SK-MEL-5 (cell line): ENCODE measurements around the gene HNRNPA0. TPM values are rescaled to one million over a fixed set of nuclear protein-coding genes. Genes with fewer than 3 reads are reported as not detected.

Source experiments
- DNase-seq: peaks from one replicate; pipeline ENCODE4 v3.0.0-alpha.2; 2016; ENCODE audit warnings: low read depth, low spot score
- in situ Hi-C: cut with HindIII; loops from 2 replicates; pipeline ENCODE4 v1.10.0; 2016; ENCODE audit warnings: low sequenced_read_pairs, high pct_unique_total_duplicates, low pct_unique_long_range_greater_than_20kb
- total RNA-seq: library from RNA; depleted of rRNA; stranded (reverse); fragments of >200 nt; shearing (Covaris generic); gene quantifications from 2 replicates; pipeline ENCODE4 v1.2.3, GENCODE V29; 2014

The HNRNPA0 gene
- total RNA-seq, 1 experiment from 2014 or later, result 7.2 TPM

DNA sequence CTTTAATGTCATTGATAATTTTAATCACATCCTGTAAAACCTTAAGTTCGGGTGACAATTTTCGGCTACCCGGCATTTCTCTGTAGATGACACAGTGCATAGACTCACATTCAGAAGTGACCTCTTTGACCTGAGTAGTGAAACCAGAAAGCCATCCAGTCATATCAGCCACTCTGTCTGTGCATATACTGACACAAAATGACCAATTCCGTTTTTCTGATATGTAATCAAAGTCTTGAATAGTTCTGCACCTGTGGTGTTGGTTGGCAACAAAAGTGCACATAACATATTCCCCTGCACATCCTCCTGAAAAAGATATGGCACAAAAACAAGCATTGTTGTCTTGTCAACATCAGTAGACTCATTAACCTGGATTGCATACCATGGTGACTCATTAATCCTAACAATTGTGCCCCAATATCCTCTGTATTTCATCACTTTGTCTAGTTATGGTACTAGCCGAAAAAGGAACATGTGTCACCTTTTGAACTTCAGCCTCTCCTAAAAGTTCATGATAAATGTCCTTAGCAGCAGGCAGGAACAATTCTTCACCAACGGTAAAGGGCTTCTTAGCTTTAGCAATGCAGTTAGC is 4.6 kb upstream of the HNRNPA0 start:
- in situ Hi-C loops, result no loop called here
- DNase-seq, result no peak

DNA sequence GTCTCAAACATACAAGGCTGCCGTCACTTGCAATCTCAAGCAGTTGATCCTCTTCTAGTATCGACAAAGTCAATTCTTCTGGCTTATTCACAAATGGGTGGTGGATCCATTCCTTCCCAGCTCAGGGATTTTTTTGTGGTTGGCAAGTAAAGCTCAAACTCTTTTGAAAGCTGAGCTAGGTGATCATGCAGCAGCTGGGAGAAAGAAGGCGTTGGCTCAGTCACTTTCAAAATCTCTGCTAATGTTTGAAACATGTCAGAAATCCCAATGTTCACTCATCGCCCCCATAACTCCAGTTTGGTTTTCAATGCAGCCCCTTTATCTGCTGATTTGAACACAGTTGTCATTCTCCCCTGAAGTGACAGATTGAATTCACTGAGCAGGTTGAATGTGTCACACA is 4.0 kb upstream of the HNRNPA0 start:
- no peak for DNase-seq
- in situ Hi-C loops, result no loop called here

DNA sequence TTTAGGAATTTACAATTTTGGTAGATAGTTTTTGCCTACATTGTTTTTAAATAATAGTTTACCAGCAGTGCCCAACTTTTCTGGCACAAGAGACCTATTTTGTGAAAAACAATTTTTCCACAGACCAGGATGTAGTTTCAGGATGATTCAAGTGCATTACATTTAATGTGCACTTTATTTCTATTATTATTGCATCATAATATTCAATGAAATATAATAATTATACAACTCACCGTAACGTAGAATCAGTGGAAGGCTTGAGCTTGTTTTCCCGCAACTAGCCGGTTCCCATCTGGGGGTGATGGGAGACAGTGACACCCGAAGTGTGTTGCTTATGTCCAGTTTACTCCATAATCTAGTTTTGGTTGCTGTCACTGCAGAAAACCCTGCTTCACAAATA is 3.5 kb upstream of the HNRNPA0 start:
- in situ Hi-C loops, result no loop called here
- DNase-seq, result no peak

DNA sequence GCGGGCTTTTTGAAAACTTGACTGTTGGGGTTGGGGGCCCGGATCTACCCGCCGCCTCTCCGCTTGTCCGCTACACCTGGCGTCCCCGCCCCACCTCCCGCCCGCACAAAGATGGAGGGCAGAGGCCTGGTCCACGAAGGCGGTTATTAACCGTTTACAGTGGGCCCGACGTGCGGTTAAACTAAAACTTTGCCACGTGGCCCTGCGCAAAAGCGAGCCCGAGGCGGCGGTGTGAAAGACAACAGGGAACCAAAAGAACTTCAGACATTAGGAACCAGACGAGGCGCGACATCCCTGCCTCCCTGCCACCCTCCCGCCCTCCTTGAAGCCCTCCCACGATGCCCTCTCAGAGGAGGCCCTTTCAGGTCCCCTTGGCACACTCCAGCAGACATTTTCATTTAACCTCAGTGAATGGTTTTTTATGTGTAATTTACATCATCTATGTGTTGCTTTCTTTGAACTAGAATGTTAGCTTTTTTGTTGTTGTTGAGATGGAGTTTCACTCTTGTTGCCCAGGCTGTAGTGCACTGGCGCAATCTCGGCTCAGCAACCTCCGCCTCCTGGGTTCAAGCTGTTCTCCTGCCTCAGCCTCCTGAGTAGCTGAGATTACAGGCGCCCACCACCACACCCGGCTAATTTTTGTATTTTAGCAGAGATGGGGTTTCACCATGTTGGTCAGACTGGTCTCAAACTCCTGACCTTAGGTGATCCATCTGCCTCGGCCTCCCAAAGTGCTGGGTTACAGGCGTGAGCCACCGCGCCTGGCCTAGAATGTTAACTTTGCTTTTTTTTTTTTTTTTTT is 999 bp upstream of the HNRNPA0 start:
- in situ Hi-C loops, result no loop called here
- no peak for DNase-seq

DNA sequence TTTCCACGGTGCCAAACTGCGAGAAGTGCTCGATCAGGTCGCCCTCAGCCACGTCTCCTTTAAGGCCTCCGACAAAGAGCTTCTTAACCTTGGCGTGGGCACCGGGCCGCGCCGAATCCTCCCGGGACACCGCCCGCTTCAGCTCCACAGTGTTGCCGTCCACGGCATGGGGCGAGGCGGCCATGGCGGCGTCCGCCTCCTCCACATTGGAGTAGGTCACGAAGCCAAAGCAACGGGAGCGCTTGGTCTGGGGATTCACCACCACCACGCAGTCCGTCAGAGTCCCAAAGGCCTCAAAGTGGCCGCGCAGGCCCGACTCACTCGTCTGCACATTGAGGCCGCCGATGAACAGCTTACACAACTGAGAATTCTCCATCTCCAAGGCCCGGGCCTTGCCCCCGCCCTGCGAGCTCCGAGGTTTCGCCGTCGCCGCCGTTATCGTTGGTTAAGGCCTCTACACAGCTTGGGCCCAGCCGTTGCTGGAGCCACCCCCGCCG is 424 bp downstream of the HNRNPA0 start:
- peak; percentile 3 for DNase-seq
- in situ Hi-C loops, result no loop called here

DNA sequence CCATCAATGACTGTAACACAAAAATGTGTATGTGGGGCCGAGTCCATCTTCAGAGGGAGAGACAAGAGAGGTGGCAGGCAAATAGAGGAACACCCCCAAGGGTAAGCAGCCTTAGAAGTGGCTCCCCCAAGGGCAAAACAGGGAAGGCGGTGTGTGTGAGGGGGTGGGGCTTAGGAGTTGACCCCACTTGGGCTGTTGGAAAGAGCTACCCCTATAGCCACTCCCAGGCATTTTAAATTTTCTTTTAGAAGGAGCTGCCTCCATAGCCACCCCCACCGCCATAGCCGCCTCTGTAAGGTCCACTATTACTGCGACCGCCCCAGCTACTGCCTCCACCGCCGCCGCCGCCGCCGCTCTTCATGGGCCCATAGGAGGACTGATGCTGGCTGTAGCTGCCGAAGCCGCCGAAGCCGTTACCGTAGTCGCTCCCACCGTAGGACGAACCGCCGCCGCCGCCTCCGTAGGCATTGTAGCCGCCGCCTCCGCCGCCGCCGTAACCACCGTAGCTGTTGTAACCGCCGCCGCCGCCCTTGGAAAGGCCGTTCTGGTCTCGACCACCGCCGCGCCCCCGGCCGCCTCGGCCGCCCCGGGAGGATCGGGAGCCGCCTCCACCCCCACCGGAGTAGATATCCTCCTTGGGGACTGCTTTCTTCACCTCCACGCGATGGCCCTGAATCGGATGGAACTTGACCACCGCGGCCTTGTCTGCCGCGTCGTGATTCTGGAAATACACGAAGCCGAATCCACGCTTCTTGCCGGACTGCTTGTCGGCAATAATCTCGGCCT is 1.1 kb downstream of the HNRNPA0 start:
- DNase-seq, result peak; percentile 40
- in situ Hi-C loops, result no loop called here

DNA sequence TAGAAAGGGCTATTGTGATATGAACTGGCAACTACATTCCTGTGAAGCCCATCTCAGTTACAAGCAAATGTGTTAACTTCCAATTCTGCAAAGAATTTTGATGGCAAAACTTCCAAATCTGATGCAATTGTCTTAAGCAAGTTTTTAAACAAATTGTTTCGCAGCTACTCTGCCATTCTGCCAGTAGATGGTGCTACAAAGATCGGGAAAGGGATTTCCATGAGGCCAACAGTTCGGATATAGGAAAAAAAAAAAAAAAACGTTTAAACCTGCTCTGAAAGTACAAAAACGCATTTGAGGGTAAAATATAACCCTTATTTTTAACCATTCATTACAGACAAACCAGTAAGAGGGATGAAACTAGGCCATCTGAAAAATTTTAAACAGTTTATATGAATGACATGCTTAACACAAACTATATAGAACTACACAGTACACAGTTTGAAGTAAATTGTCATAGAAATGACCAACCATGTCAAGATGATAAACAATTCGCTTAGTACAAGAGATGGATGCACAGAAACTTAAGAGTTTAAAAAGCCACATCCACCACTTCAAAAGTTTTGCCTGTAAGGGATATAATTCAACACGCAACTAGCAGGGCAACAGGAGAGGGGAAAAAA is 2.2 kb downstream of the HNRNPA0 start:
- peak; percentile 75 for DNase-seq
- in situ Hi-C loops, result no loop called here

DNA sequence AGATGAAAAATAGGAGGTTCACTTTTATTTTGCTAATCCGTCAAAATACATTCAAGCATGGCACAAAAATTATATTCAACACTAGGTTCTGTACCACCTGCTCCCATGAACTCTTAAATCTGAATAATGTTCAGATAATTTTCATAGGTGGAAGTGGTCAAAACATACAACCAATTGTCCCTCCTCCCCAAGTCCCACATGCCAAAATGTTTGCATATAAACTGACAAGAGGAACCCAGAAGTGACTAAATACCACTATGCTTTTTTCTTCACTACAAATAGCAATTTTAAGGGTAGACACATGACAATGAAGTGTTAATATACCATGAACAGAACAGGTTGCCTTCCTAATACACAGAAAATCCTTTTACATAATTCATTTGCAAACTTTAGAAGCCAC is 3.7 kb downstream of the HNRNPA0 start:
- DNase-seq, result no peak
- in situ Hi-C loops, result no loop called here

DNA sequence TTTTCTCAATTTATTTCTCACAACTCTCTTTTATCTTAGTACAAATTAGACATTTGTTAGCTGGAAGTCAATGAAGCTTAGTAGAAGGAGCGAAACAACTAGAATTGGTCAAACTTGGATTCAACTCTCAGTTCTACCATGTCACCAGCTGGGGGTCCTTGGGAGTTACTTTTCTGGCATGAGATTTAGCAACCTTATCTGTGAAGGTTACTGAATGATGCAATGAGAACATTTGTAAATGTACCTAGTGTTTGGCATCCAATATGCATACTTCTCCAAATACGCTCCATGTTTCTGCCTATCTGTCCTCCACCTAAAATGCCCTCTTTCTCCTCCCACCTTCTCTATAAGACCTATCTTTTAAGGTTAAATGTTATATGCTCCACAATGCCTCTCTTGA is 6.3 kb downstream of the HNRNPA0 start:
- in situ Hi-C loops, result no loop called here
- no peak for DNase-seq

DNA sequence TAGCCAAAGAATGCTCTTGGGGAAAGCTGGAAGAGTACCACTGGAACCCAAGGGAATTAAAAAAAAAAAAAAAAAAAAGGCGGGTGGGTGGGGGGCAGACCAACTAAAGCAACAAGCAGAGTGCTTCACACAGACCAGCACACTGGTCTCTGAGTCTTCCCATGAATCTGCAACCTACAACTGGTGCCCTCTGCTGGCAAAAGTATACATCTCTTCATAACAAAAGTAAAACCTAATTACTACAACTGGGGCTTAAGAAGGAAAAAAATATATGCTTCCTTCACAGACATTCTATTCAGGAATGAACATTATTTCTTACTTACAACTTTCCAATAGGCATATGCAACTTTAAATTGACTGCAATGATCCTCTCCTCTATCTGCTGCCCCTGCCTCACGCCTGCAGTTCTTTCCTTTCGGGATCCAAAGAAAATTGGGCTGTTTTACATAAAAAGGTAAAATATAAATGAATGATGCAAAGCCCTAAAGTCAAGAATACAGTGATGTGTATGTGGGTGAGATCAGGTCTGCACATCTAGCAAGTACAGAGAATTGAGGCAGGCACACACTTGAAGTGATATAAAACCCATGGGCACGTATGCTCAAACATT is 11.0 kb downstream of the HNRNPA0 start:
- DNase-seq, result peak; percentile 88
- in situ Hi-C loops, result no loop called here

DNA sequence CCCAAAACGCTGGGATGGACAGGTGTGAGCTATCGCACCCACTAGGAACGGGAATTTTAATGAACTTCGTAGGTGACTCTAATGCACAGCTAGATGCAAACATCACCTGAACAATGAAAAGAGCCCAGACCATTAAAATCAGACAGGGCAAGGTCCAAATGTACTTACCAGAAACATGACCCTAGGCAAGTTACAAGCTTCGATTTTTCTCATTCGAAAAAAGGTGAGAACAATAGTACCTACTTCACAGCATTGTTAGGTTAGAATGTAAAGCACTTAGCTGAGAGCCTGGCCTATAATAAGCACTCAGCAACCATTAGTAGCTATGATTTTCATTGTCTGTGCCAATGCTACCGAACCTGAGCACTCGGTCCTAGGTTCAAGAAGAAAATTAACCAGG is 12.4 kb downstream of the HNRNPA0 start:
- in situ Hi-C loops, result no loop called here
- no peak for DNase-seq

DNA sequence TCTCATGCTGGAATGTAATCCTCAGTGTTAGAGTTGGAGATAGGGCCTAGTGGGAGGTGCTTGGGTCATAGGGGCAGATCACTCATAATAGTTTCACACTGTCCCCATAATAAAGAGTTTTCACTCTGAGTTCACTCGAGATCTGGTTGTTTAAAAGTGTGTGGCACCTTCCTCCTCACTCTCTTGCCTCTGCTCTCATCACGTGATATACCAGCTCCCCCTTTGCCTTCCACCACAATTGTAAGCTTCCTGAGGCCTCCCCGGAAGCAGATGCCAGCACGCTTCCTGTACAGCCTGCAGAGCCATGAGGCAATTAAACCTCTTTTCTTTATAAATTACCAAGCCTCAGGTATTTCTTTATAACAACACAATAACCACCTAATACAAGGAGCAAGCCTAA is 14.4 kb downstream of the HNRNPA0 start:
- DNase-seq, result no peak
- in situ Hi-C loops, result no loop called here

DNA sequence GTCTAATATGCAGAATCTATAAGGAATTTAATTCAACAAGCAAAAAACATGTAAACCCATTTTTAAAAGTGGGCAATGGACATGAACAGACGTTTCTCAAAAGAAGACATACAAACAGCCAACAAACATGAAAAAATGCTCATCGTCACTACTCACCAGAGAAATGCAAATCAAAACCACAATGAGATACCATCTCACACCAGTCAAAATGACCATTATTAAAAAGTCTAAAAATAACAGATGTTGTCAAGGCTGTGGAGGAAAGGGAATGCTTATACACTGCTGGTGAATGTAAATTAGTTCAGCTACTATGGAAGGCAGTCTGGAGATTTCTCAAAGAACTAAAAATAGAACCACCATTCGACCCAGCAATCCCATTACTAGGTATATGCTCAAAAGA is 15.2 kb downstream of the HNRNPA0 start:
- in situ Hi-C loops, result no loop called here
- DNase-seq, result no peak

DNA sequence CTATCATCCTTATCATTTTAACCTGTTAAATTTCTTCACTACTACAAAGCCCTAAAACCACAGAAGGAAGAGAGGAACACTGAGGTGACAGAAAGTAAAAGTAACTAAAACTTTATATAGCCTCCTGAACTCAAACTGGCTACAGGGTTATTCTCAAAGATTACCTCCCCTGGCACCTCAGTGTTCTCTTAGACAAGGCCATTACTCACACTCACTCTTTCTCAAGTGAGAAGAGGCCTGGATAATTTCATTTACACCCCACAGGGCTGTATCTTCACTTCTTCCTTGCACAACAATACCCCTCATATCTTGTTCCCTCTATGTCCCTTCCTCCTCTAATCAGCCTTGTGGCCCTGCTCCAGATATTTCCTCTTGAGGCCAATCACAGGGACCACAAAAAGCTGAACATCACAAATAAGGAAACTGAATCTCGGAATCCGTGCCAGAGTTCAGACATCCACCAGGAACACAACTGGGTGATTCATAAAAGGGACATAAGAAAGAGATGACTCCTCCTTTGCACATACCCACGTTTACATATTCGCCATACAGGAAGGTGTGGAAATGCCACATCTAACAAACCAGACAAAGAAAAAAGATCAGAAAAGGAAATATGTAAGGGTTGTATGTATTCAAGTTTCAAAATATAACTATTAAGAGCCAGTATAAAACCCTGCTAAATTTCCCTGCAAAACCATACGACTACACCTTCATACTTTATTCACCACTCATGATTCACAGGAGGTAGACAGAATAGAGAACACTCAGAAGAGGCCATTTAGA is 16.6 kb downstream of the HNRNPA0 start:
- in situ Hi-C loops, result no loop called here
- no peak for DNase-seq

DNA sequence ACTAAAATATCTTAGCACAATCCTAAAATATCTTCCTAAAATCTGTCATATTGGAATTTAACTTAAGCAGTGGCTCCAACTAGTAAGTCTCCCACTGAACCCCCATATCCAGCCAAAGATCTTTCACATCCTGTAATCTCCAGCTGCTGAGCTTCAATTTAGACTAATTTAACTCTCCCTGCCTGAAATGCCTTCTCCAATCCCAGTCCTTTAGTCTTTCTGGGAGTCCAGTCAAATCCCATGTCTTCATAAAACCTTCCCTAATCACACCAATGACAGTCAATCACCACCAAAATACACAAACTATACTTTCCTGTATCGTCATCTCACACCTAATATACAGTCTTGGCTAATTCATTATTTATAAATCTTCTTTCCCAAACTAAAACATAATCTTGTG is 17.7 kb downstream of the HNRNPA0 start:
- in situ Hi-C loops, result no loop called here
- no peak for DNase-seq

DNA sequence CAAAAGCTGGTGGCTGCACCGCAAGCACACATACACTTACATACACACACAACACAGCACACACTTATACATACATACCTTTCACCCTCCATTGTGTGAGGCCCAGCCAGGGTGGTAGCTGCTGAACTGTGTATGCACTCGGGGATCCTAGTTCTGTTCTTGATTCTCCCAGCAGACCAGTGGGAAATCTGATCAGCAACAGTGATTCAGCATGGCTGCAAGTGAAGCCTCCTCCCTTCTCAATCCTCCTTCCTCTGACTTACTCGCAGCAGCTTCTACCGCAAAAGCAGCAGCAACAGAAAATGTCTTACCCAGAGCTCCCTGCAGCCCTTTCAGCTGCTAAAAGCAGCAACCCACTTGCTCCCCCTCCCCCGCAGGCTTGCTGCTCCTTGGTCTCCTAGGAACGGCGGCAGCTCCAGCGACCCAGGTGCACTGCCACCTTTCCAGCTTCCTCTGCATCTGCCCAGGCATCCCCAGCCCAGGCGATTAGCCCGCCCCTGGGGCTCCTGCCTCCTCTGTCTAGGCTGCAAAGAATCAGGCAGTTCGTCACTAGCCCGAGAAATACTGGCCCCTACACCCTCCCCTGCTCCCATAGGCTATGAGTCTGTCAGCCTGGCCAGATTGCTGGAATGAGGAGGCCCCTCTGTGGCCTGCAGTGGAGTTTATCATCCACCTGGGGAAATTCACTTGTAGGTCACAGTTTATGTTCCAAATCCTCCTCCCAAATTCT is 18.4 kb downstream of the HNRNPA0 start, which contains the start of gene KLHL3:
Gene KLHL3, minus strand, starts transcription at position 535 of the 730 bp plus-strand sequence. Its CDS starts 443 bp downstream, at position 92.
- DNase-seq, result no peak
- in situ Hi-C loops, result no loop called here
